ENCODE results near the gene MED12L. TPM values are rescaled to one million over a fixed set of nuclear protein-coding genes. Genes with fewer than 3 reads are reported as not detected.

MED12L gene
- polyA plus RNA-seq, 1 donor from 2014 or later, result 28.5 TPM

DNA sequence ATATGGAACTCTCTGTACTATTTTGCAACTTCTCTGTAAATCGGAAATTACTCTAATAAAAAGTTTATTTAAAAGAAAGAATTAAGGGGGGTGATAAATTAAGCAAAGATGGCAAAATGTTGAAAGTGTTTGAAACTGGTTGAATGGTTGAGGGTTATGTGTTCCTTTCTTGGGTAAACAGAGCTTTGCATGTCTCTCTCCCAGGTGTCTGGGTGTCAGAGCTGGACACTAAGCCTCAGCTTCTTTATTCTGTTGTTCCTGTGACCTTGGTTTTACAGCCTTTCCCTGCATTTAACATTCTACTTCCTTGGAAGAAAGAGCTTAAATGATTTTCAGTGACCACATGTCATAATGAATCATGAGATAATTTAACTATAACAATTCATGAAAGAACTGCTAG, 110.4 kb downstream of the MED12L start:
- TF ChIP-seq POLR2AphosphoS5 (IDR thresholded peaks at IDR 0.05), result no peak
- TF ChIP-seq MXI1 (conservative IDR thresholded peaks at IDR 0.05; ENCODE audit: poor library complexity, severe bottlenecking), result no peak
- no peak for TF ChIP-seq EP300 (conservative IDR thresholded peaks at IDR 0.05; ENCODE audit: poor library complexity, severe bottlenecking)
- no peak for TF ChIP-seq RAD21 (conservative IDR thresholded peaks at IDR 0.05)
- TF ChIP-seq TAF1 (IDR thresholded peaks at IDR 0.05; ENCODE audit: low read depth), result no peak
- TF ChIP-seq CTCF (IDR thresholded peaks at IDR 0.05; ENCODE audit: poor library complexity, severe bottlenecking), result no peak
- no peak for TF ChIP-seq EZH2 (IDR thresholded peaks at IDR 0.05; ENCODE audit: borderline replicate concordance, insufficient read depth, low read length, poor library complexity, severe bottlenecking)
- TF ChIP-seq, protein P1, sequence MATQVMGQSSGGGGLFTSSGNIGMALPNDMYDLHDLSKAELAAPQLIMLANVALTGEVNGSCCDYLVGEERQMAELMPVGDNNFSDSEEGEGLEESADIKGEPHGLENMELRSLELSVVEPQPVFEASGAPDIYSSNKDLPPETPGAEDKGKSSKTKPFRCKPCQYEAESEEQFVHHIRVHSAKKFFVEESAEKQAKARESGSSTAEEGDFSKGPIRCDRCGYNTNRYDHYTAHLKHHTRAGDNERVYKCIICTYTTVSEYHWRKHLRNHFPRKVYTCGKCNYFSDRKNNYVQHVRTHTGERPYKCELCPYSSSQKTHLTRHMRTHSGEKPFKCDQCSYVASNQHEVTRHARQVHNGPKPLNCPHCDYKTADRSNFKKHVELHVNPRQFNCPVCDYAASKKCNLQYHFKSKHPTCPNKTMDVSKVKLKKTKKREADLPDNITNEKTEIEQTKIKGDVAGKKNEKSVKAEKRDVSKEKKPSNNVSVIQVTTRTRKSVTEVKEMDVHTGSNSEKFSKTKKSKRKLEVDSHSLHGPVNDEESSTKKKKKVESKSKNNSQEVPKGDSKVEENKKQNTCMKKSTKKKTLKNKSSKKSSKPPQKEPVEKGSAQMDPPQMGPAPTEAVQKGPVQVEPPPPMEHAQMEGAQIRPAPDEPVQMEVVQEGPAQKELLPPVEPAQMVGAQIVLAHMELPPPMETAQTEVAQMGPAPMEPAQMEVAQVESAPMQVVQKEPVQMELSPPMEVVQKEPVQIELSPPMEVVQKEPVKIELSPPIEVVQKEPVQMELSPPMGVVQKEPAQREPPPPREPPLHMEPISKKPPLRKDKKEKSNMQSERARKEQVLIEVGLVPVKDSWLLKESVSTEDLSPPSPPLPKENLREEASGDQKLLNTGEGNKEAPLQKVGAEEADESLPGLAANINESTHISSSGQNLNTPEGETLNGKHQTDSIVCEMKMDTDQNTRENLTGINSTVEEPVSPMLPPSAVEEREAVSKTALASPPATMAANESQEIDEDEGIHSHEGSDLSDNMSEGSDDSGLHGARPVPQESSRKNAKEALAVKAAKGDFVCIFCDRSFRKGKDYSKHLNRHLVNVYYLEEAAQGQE (IDR thresholded peaks at IDR 0.05; ENCODE audit: borderline replicate concordance), result no peak
- TF ChIP-seq SMC3 (conservative IDR thresholded peaks at IDR 0.05; ENCODE audit: poor library complexity), result no peak
- Histone ChIP-seq H3K27me3 (ENCODE audit: insufficient read depth, low read depth, low read length) (no peaks in the 10 kb centered on the region), H3K9me3 (ENCODE audit: low read length) (no peaks in the 10 kb centered on the region), H3F3A (ENCODE audit: insufficient read depth, low read length, poor library complexity, severe bottlenecking) (no peaks in the 10 kb centered on the region), H3K9me2 (ENCODE audit: insufficient read depth, low read length) (no peaks in the 10 kb centered on the region), H3K36me3 (ENCODE audit: insufficient read depth, low read length) (peaks cover 5% of the 10 kb centered on the region), H3K27ac (ENCODE audit: low read length) (no peak overlapping the region), H3K4me3 (ENCODE audit: low read length) (no peak overlapping the region), H3K9ac (ENCODE audit: low read length) (no peak overlapping the region), H3K4me2 (ENCODE audit: low read length) (no peak overlapping the region), H3K79me2 (replicated peaks; ENCODE audit: insufficient read depth, low read length) (no peaks in the 10 kb centered on the region), H4K20me1 (ENCODE audit: insufficient read depth) (no peaks in the 10 kb centered on the region), H2AFZ (ENCODE audit: low read depth, low read length) (no peak overlapping the region)

DNA sequence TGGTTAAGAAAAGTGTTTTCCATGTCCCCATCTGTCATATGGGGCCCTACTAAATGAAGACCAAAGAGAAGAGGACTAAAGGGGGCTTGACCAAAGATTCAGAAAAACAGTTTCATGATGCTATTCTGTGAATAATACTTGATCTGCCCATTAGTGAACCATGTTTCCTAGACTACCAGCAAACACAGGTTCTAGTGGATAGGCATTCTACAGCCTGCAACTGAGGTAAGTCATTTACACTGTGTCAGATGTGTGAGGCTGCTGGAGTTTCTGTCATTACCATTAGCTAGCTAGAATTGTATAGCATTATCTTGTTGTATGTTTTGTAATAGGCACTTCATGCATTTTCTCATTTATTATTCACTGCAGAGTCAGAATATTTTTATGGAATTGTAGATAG, 111.0 kb downstream of the MED12L start:
- H4K20me1 ChIP-seq (ENCODE audit: insufficient read depth), result no peaks in the 10 kb centered on the region
- TF ChIP-seq CTCF (IDR thresholded peaks at IDR 0.05; ENCODE audit: poor library complexity, severe bottlenecking), result no peak
- no peak for TF ChIP-seq RAD21 (conservative IDR thresholded peaks at IDR 0.05)
- TF ChIP-seq EP300 (conservative IDR thresholded peaks at IDR 0.05; ENCODE audit: poor library complexity, severe bottlenecking), result no peak
- TF ChIP-seq SMC3 (conservative IDR thresholded peaks at IDR 0.05; ENCODE audit: poor library complexity), result no peak
- TF ChIP-seq, protein P1 (IDR thresholded peaks at IDR 0.05; ENCODE audit: borderline replicate concordance), result no peak
- TF ChIP-seq EZH2 (IDR thresholded peaks at IDR 0.05; ENCODE audit: borderline replicate concordance, insufficient read depth, low read length, poor library complexity, severe bottlenecking), result no peak
- no peak for TF ChIP-seq POLR2AphosphoS5 (IDR thresholded peaks at IDR 0.05)
- TF ChIP-seq TAF1 (IDR thresholded peaks at IDR 0.05; ENCODE audit: low read depth), result no peak
- TF ChIP-seq MXI1 (conservative IDR thresholded peaks at IDR 0.05; ENCODE audit: poor library complexity, severe bottlenecking), result no peak
- H3K9me2 ChIP-seq (ENCODE audit: insufficient read depth, low read length), result no peaks in the 10 kb centered on the region
- H3K4me2 ChIP-seq (ENCODE audit: low read length), result no peak overlapping the region
- no peak overlapping the region for H3K27ac ChIP-seq (ENCODE audit: low read length)
- H2AFZ ChIP-seq (ENCODE audit: low read depth, low read length), result no peak overlapping the region
- no peak overlapping the region for H3K4me3 ChIP-seq (ENCODE audit: low read length)
- H3K9me3 ChIP-seq (ENCODE audit: low read length), result no peaks in the 10 kb centered on the region
- no peaks in the 10 kb centered on the region for H3K27me3 ChIP-seq (ENCODE audit: insufficient read depth, low read depth, low read length)
- H3K9ac ChIP-seq (ENCODE audit: low read length), result no peak overlapping the region
- H3K79me2 ChIP-seq (replicated peaks; ENCODE audit: insufficient read depth, low read length), result no peaks in the 10 kb centered on the region
- no peaks in the 10 kb centered on the region for H3F3A ChIP-seq (ENCODE audit: insufficient read depth, low read length, poor library complexity, severe bottlenecking)
- peaks cover 5% of the 10 kb centered on the region for H3K36me3 ChIP-seq (ENCODE audit: insufficient read depth, low read length)
